H54 (cell line): ENCODE measurements around the gene LINC01488.

ENCODE experiments used
- DNase-seq: peaks from one replicate; pipeline ENCODE4 v3.0.0; 2011; ENCODE audit warnings: low spot score, mixed read lengths; ENCODE audit not compliant: insufficient read length
- FAIRE-seq: peaks from 3 replicates; lab custom pipeline; 2011; peaks lifted over from hg19 to GRCh38; lab: Jason Lieb, UNC
- POLR2A ChIP-seq: IDR thresholded peaks from 2 replicates; pipeline ENCODE4 v1.6.1; 2011; ENCODE audit warnings: low read depth, mild to moderate bottlenecking, low read length

Gene LINC01488

DNA sequence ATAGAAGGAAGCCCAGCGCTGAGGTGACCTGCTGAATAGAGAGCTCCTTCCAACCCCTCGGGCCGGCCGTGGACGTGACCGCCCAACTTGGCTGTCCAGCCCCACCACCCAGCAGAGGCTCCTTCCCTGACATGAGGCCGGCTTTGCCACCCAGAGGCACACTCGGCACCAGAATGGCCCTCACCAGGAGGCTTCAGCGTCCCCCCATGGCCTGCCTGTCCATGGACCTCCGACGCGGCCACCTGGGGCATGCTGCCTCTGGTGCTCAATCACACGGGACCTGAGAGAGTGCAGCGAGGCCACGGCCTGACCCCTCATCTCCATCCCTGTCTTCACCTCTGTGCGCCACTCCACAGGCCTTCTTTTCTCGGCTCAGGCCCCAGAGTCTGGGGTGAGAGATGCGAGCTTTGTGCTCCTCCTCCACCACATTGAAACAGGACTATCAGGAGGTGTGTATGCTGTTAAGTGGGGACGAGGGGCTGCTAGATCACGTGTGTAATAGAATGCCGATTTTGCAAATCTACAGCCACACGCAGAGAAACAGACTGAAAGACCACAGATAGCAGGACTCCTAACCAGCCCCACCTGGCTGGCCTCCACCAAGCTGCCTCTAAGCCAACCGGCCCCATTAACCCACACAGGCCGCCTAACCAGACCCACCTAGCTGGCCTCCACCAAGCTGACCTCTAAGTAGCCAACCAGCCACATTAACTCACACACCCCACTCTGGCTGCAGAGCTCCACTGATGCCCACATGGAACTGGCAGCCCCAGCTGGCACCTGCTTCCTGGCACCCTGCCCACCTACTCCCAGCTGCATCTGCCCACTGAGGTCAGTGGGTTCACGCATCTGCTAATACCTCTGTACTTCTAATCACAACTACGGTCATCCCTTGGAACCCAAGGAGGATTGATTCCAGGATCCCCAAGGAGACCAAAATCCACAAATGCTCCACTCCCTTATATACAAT, 20.7 kb downstream of the LINC01488 start:
- no peak for TF ChIP-seq POLR2A
- no peak for DNase-seq
- FAIRE-seq, result no peak

- TF ChIP-seq POLR2A, result no peak
- FAIRE-seq, result no peak
- DNase-seq, result no peak
These were observed 22.7 kb downstream of the LINC01488 start for GRCh38 chr11:69504127-69504526.

DNA sequence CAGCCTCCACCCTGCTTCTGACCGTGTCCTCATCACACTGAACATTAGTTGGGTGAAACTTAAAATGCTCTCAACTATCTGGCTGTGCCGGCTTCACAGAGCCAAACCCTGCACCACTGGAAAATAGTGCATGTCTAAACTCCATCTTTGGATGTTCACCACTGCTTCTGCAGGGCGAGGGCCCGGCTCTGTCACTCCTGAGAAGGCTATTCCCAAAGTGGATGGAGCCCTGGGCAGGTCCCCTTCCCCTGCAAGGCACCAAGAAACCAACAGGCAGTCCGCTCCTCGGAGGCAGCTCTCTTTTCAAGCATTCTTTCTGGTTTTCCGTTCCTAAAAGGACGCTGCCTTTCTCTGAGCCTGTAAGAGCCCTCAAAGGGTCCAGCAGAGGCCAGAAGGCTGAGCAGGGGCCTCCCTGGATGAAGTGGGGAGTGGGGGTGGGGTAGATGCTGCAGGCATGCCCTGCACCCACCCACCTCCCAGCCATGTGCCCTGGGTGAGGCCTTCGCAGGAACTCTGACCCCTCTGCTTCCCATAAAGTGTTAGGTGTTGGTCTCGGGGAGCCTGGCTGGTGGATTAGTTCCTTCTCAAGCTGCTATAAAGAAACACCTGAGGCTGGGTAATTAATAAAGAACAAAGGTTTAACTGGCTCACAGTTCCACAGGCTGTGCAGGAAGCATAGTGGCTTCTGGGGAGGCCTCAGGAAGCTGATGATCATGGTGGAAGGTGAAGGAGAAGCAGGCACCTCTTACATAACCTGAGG, 23.3 kb downstream of the LINC01488 start:
- no peak for TF ChIP-seq POLR2A
- FAIRE-seq (no peak), DNase-seq (no peak)

DNA sequence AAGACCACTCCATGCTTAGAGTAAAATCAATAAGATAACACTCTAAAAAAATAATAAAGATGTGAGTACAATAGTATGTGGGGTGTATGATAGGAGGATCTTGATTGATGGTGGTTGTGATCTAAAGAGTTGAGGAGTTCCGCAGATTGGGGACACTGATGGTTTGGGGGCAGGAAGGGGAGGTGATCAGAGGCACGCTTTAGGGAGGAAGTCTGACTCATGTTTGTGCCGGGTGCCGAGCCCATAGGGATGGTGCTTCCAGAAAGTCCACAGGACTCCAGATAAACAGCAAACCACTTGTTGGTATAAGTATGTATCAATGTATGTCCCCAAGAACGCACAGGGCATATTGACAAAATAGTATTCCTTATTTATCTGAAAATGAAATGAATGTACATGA, 27.5 kb downstream of the LINC01488 start:
- no peak for TF ChIP-seq POLR2A
- no peak for FAIRE-seq
- no peak for DNase-seq

- no peak for FAIRE-seq
- TF ChIP-seq POLR2A, result no peak
- no peak for DNase-seq
These were observed 27.9 kb downstream of the LINC01488 start for GRCh38 chr11:69509381-69509780.

DNA sequence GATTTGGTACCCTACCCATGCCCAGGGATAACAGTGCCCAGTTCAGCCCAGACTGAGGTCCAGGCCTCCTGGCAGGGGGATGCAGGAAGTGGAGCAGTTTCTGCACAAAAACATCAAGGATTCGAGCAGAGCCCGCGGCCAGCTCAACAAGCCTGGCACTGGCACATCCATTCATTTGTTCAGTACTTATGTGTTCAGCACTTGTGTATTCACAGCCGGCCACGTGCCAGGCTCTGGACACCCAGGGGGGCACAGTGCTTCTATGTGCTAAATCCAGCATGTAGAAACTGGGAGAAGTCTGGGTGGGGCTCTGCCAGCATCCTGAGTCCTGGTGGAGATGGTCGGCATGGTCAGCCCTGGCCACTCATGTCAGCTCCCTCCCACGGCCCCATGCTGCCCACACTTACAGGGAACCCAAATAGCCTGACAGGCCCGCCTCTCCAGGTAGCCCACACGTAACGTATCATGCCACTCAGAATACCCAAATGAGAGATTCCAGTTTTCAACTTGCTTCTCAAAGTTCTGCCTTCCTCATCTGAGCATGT, 28.5 kb downstream of the LINC01488 start:
- FAIRE-seq, result no peak

DNA sequence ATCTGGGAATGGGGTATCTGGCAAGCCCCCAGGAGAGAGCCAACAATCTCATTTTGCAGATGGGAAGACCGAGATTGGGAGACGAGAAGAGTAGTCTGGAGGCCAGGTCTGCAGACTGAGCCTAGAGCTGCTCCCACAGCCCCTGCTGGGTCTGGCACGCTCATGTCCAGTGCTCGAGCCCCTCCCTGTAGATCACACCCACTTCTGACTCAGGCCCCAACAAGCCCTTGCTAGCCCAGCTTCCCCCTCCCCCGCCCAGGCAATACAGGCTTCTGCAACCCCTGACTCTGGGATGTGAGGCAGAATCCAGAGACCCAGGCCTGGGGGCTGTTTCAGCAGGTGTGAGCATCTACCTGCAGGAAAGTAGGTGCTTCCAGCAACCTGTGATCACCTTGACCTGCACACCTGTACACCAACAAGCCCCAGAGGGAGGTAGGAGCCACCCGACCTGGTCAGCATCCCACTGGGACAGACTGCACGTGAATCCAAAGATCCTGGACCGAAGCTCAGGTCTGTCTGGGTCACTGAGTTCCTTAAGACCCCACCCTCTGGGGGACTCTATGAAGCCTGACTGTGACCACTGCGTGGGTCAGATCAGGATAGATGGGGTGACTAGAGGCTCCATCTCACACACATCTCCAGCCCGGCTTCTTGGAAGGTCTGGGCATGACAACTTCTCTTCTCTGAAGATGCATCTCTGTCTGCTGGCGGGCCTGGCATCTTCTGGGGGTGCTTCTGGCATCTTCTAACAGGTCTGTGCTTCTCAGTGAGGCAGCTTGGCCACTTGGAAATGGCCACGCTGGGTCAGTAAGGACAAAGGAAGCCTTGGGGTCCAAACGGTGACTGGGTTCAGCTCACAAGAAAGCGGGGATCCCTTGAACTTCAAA, 29.3 kb downstream of the LINC01488 start:
- no peak for TF ChIP-seq POLR2A
- DNase-seq, result no peak
- FAIRE-seq, result no peak

More for the DNA sequence above, 28.5 kb downstream of the LINC01488 start:
- no peak for DNase-seq
- TF ChIP-seq POLR2A, result no peak

GRCh38 chr11:69511358-69512055, 30.0 kb downstream of the LINC01488 start:
- FAIRE-seq (no peak), DNase-seq (no peak)
- no peak for TF ChIP-seq POLR2A

DNA sequence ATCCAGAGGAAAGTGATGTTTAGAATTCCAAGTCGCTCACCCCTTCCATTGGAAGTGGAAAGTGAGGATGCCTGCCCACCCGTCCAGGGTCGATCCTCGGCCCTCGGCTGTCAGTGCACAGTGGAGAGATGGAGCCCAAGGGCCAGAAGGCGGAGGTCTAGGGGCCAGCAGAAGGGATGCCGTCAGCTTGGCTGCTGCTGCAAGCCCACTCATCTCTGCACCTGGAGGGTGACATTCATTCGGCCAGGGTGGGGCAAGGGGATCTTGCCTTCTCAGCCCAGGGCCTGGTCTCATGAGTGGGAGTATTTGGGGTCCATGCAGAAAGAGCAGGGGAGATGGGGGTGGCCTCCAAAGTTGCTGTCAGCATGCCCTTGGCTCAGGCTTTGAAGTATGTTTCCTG, 30.7 kb downstream of the LINC01488 start:
- no peak for TF ChIP-seq POLR2A
- DNase-seq, result no peak
- no peak for FAIRE-seq

- DNase-seq (no peak), FAIRE-seq (no peak)
- TF ChIP-seq POLR2A, result no peak
These were observed 31.3 kb downstream of the LINC01488 start for GRCh38 chr11:69512790-69513189.

- DNase-seq, result no peak
- TF ChIP-seq POLR2A, result no peak
- FAIRE-seq, result no peak
These were observed 31.7 kb downstream of the LINC01488 start for GRCh38 chr11:69513196-69513595.

GRCh38 chr11:69513663-69514224, 32.3 kb downstream of the LINC01488 start:
- DNase-seq (no peak), FAIRE-seq (no peak)
- TF ChIP-seq POLR2A, result no peak
